Measurements from ENCODE around the gene QRFP. TPM values are rescaled to one million over a fixed set of nuclear protein-coding genes. Genes with fewer than 3 reads are reported as not detected.

Gene QRFP
- total RNA-seq, 1 experiment from 2014 or later, result not detected

- POLR2A ChIA-PET, result no interaction called here
- Histone ChIP-seq H3K9me3 (ENCODE audit: control insufficient read depth in 1 of 2, insufficient read depth in 1 of 2, low read depth in 1 of 2, low read length in 2 of 2) (no peaks in the 10 kb centered on the region), H3K27me3 (ENCODE audit: insufficient read depth, low read length) (no peaks in the 10 kb centered on the region), H3K4me1 (ENCODE audit: control insufficient read depth in 1 of 2, insufficient read depth in 2 of 2, low read length in 2 of 2) (no peaks in the 10 kb centered on the region), H3K9me2 (ENCODE audit: insufficient read depth) (no peaks in the 10 kb centered on the region), H3K4me3 (replicated peaks in 1 of 2; ENCODE audit: low read depth in 1 of 2, low read length in 2 of 2) (no peak overlapping the region), H3K79me2 (ENCODE audit: insufficient read depth, low read length) (no peaks in the 10 kb centered on the region), H2AFZ (ENCODE audit: low read depth, low read length, poor library complexity, severe bottlenecking) (no peak overlapping the region), H3K36me3 (ENCODE audit: control insufficient read depth in 1 of 2, insufficient read depth in 2 of 2, low read length in 2 of 2) (peaks cover 0 to 3% of the 10 kb centered on the region in 2 experiments; a peak in 1 of 4 replicates), H3K9ac (ENCODE audit: low read length) (no peak overlapping the region), H4K20me1 (ENCODE audit: insufficient read depth) (no peaks in the 10 kb centered on the region), H3K27ac (ENCODE audit: low read depth, low read length) (no peak overlapping the region), H3K4me2 (ENCODE audit: low read length) (no peak overlapping the region)
- intact Hi-C loops (cut with micrococcal nuclease), result no loop called here
- CTCF ChIA-PET, result interaction anchor here (1.3 kb wide), 1 partner anchor 107 kb away, joined by 5 read pairs; no protein-coding TSS in a partner anchor
- BruUV-seq (replicated peaks), result no TSS peak
- RAD21 ChIA-PET (ENCODE audit: low non-redundant PET in 1 of 2, low total read pairs in 2 of 2, uncharacterized antibody in 2 of 2, unreplicated experiment in 2 of 2), result no interaction called here
- TF ChIP-seq POLR2A (IDR thresholded peaks at IDR 0.05; ENCODE audit: borderline replicate concordance, extremely low read depth, insufficient read depth, insufficient read length), result no peak
- no peak for TF ChIP-seq EZH2 (IDR thresholded peaks at IDR 0.05)
- no peak for TF ChIP-seq REST (IDR thresholded peaks at IDR 0.05; ENCODE audit: low read depth)
- no peak for TF ChIP-seq SIN3A (IDR thresholded peaks at IDR 0.05; ENCODE audit: low read depth)
- no peak for TF ChIP-seq CTCF (IDR thresholded peaks at IDR 0.05 in 2 of 3, conservative IDR thresholded peaks at IDR 0.05 in 1 of 3; ENCODE audit: borderline replicate concordance in 1 of 3, insufficient read depth in 1 of 3, low read depth in 2 of 3, low read length in 2 of 3)
- TF ChIP-seq YY1 (IDR thresholded peaks at IDR 0.05; ENCODE audit: extremely low read depth, insufficient replicate concordance, low read depth, low read length), result no peak
- TF ChIP-seq MAX (IDR thresholded peaks at IDR 0.05), result no peak
- TF ChIP-seq TCF7L2 (IDR thresholded peaks at IDR 0.05; ENCODE audit: borderline replicate concordance, extremely low read depth, insufficient read depth, insufficient read length), result no peak
- no peak for TF ChIP-seq SRF (IDR thresholded peaks at IDR 0.05; ENCODE audit: low read depth)
- TF ChIP-seq POLR2AphosphoS5 (IDR thresholded peaks at IDR 0.05; ENCODE audit: low read depth, low read length), result no peak
- no peak for TF ChIP-seq ATF3 (IDR thresholded peaks at IDR 0.05)
- TF ChIP-seq EGR1 (IDR thresholded peaks at IDR 0.05; ENCODE audit: low read depth), result no peak
- TF ChIP-seq JUND (IDR thresholded peaks at IDR 0.05), result no peak
- no peak for TF ChIP-seq CBX3 (IDR thresholded peaks at IDR 0.05; ENCODE audit: low read depth)
- TF ChIP-seq EZH2phosphoT487 (IDR thresholded peaks at IDR 0.05; ENCODE audit: borderline replicate concordance), result no peak
- TF ChIP-seq ZBTB33 (IDR thresholded peaks at IDR 0.05; ENCODE audit: extremely low read depth, insufficient replicate concordance, low read length), result no peak
- TF ChIP-seq FOSL1 (IDR thresholded peaks at IDR 0.05; ENCODE audit: low read depth), result no peak
- no peak for TF ChIP-seq RAD21 (IDR thresholded peaks at IDR 0.05; ENCODE audit: low read depth)
- no peak for ATAC-seq
- no peak for DNase-seq (ENCODE audit: low read depth, low spot score)
These were observed 5.5 kb downstream of the QRFP start for GRCh38 chr9:130890870-130891687.
